DMS79 (cell line): ENCODE results near the gene PYGO2.

ENCODE experiments used
- DNase-seq: peaks from one replicate; lab custom pipeline; 2025; lab: John Stamatoyannopoulos, UW

Gene PYGO2

GRCh38 chr1:154943649-154944400 is 17.8 kb downstream of the PYGO2 start:
- no peak for DNase-seq

DNA sequence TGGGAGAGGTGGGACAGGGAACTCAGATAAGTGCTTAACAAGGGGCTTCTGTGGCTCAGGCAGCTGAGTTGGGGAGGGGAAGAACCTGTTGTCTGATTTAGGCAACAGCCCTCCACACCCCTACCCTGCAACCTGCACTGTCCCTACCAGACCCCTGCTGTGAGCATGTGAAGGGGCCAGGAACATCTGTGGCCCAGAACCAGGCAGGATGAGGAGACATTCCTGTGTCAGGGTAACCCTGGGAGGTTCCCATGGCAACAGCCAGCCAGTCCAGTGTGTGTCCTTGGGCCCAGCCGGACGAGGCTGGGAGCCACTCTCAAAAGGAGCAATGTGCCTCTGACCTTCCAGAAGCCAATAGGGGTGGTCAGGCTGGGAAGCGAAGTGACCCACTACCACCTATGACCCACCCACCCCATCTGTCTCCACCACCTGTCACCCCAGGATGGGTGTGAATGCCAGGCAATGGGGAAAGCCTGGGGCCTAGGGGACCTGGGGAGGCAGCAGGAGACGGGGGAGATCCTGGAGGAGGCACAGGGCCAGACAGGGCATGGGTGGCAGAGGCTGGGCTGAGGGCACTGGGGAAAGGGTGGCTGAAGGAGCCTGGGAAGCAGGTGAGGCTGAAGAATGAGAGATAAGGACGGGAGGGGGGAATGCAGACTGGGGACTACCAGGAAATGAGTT is 20.1 kb downstream of the PYGO2 start:
- no peak for DNase-seq

DNA sequence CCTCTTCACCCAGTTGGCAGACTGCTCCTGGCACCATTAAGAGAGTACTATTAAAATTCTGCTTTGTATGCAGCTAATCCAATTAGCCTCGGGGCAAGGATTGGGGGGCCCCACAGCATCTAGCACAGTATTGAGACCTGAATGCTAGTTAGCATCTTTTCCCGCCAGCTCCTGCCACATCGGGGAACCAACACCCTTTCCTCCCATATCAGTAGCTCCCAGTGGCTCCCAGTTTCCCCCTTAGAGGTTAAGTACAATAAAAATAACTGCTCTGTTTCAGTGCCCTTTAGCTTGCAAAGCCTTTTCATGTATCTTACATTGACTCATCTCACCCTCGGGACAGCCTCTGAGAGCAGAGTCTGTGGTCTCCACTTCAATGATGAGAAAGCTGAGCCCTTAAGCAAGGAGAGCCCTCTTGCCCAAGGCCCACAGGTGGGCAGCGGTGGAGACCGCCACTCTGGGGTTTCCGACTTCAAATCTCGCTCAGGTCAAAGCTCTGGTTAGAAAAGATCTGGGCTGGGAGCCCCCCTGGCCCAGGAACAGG is 20.9 kb downstream of the PYGO2 start:
- no peak for DNase-seq

- DNase-seq = no peak
Observed at GRCh38 chr1:154940213-154940560, 21.4 kb downstream of the PYGO2 start.

DNA sequence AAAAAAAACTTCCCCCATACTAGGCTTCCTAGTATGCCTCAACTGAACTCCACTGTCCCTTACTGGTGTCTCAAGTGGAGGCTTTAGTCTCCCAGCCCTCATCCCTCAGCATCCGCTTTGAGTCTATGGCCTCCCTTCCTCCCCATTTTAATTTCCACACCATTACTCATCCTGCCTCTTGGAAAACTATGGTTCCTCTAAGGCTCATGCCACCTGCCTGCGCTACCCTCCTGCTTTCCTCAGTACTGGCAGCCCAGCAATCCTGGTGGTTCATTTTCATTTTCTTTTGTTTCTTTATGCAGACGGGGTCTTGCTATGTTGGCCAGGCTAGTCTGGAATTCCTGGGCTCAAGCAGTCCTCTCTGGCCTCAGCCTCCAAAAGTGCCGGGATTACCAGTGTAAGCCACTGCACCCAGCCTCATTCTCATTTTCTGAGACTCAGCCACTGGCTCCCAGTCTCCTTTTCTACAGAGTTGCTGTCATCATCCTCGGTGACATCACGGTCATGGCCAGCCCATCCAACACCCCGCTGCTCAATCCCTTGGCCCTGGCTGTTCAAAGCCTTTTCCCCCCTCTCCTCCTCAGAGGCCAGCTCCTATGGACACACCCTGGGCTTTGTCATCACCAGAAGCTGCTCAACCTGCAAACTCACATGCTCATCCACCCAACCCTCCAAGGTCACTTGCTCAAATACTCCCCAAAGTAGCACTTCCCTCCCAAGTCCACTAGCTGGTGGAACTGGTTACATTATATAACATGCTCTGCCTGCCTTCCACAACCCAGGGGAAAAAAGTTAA is 22.8 kb downstream of the PYGO2 start:
- no peak for DNase-seq

GRCh38 chr1:154937988-154938386 is 23.6 kb downstream of the PYGO2 start:
- DNase-seq = no peak

GRCh38 chr1:154937085-154937987 is 24.2 kb downstream of the PYGO2 start:
- peak; percentile 86 for DNase-seq

DNA sequence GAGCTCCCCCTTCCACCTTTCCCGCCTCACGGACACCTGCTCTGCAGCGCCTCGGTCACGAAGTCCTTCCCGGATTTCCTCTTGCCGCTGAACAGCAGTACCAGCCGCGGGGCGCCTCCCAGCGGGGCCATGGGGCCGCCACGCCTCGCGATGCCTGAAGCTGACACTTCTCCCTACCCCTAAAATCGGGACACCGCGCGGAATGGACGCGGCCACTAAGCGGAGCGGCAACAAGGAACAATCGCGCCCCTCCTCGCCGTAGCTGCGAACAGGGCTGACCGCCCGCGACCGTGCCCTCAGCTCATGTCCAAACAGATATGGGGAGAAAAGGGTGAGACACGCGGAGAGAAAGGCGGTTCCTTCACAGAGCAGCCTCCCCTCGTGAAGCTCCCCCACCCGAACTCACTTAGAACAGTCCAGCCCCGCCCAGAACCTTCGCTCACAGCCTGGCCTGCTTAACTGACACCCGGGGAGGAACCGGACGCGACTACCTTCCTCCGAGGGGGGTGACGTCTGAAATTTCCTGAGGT is 25.0 kb downstream of the PYGO2 start, which contains the start of gene PMVK:
Gene PMVK, minus strand, starts transcription at position 165 of the 530 bp plus-strand sequence. Its CDS starts 34 bp downstream, at position 131.
- peak; percentile 93 for DNase-seq

DNA sequence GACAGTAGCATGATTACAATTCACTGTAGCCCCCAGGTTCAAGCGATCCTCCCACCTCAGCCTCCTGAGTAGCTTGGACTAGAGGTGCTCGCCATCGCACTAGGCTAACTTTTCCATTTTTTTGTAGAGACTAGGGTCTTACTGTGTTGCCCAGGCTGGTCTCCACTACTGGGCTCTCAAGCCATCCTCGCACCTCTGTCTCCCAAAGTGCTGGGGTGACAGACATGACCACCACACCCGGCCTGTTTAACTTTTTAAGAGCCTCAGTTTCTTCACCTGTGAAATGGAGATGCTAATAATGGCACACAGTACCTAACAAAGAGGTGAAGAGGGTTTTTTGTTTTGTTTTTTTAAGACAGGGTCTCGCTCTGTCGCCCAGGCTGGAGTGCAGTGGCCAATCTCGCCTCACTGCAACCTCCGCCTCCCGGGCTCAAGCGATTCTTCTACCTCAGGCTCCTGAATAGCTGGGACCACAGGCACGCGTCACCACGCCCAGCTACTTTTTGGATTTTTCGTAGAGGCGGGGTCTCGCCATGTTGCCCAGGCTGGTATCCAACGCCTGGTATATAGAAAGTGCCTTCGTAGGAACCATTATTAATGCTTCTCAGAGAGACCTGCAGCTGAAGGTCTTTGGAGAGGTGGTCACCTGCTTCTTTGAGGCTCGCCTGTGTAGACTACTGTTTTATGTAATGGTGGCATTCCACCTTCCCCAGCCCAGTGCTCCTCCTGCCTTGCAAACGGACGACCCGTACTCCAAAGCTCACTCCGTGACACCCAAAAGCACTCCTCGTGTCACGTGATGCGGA is 25.6 kb downstream of the PYGO2 start:
- DNase-seq = no peak

DNA sequence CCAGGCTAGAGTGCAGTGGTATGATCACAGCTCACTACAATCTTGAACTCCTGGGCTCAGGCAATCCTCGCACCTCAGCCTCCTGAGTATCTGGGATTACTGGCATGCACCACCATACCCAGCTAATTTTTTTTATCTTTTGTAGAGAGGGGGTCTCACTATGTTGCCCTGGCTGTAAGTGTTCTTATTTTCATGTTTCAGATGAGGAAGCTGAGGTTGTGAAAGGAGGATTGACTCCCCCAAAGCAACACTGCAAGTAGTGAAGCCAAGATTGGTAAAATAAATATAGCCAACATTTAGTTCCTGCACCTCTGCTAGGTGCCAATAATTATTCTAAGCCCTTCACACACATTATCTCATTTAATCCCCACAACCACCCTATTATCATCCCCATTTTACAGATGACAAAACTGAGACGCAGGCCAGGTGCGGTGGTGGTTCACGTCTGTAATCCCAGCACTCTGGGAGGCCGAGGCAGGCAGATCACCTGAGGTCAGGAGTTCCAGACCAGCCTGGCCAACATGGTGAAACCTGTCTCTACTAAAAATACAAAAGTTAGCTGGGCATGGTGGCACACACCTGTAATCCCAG is 27.1 kb downstream of the PYGO2 start:
- no peak for DNase-seq

GRCh38 chr1:154931940-154932487 is 29.6 kb downstream of the PYGO2 start:
- DNase-seq = no peak

- no peak for DNase-seq
Observed at GRCh38 chr1:154926201-154926600, 35.4 kb downstream of the PYGO2 start.

- no peak for DNase-seq
Observed at GRCh38 chr1:154925335-154926170, 36.0 kb downstream of the PYGO2 start.

DNA sequence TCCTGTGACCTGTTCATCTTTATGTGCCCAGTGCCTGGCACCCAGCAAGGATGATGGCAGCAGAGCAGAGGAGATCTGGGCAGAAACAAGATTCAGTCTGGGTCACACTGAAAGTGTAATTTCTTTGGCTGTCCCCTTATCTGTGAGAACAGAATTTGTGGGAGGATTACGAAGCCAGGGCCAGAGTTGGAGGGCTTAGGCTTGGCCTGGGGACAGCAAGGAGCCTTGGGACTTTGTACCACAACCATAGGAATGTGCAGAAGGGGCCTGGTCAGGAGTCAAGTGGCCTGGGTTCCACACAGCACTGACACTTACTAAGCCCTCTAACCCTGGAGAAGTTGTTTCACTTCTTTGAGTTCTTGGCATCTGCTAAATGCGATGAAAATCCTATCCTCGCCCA is 37.9 kb downstream of the PYGO2 start:
- DNase-seq = no peak

GRCh38 chr1:154913273-154913672 is 48.3 kb downstream of the PYGO2 start:
- no peak for DNase-seq

DNA sequence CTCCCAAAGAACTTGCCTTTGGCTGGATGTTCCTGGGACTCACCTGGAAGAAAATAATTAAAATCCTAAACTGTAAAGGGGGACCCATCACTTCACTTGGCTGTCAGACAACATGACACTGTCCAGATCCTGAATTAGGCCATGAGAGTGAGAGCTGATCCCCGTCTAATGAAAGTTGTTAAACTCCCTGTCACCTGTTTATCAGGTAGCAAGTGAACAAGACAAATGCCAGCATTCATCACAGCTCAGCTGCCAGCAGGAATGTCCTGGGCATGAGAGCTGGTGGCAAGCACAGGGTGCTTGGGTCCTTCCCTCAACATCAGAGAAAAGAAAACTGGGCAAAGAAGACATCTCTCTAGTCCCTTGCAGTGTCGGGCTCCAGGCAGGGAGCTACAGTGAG is 48.8 kb downstream of the PYGO2 start:
- no peak for DNase-seq

DNA sequence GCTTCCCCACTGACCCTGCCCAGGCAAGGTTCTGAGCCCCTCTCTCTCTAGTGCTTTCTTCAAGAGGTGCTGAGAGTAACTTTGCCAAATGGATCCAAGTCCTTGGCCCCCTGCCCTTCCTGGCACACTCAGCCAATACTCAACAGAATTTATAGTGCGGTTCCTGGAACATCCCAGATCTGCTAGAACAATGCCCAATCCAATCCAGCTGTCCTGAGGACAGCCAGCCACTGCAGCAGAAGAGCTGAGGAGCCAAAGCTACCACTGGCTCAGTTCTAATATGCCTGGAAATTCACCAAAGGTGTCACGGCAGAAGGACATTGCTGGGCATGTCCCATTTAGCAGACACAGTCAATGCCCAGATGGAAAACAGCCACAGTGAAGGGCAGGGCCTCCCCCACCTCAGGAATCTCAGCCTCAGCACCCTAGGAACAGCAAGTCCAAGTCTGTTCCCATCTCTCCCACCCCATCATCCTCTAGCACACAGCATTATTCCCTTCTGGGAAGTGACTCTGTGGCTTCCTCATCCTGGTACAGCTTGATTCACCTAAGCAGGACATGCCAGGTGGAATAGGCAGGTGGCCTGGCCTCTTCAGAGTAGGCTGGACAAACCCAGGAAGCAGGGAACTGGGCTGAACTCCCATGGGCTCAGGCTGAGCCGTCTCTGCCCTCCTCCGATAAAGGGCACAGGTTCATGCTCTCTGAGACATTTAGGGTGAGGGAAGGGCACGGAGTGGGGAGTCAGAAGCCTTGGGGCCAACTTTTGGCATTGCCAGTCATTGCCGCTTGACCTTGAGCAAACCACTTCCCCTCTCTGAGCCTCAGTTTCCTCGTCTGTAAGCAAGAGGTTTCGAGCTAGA is 49.7 kb downstream of the PYGO2 start:
- no peak for DNase-seq

GRCh38 chr1:154910851-154911250 is 50.7 kb downstream of the PYGO2 start:
- no peak for DNase-seq
